GM21825 (cell line): ENCODE measurements around the gene LGR5.
"Not testable (repeated sequence)": the region's sequence is repeated elsewhere in the genome, so short reads cannot be mapped to it uniquely, and the experiment has no call there.

Experiments used
- ATAC-seq: cut with Tn5 transposase; IDR thresholded peaks from one replicate; pipeline ENCODE4 v1.9.1; 2021; ENCODE audit warnings: mild to moderate bottlenecking, moderate library complexity; ENCODE audit not compliant: unreplicated experiment

Gene LGR5

GRCh38 chr12:71546322-71546861 lies 106.8 kb downstream of the LGR5 start:
- no peak for ATAC-seq

GRCh38 chr12:71548893-71549292 lies 109.3 kb downstream of the LGR5 start:
- ATAC-seq: no peak

- no peak for ATAC-seq
Measured at GRCh38 chr12:71551529-71551928, 111.9 kb downstream of the LGR5 start.

GRCh38 chr12:71552728-71553501 lies 113.3 kb downstream of the LGR5 start:
- ATAC-seq: no peak

- ATAC-seq: no peak
Measured at GRCh38 chr12:71555191-71555590, 115.6 kb downstream of the LGR5 start.

GRCh38 chr12:71555789-71556188 lies 116.2 kb downstream of the LGR5 start:
- not testable (repeated sequence) for ATAC-seq

GRCh38 chr12:71556448-71556847 lies 116.8 kb downstream of the LGR5 start:
- no peak for ATAC-seq

GRCh38 chr12:71556875-71557274 lies 117.3 kb downstream of the LGR5 start:
- ATAC-seq: no peak

- ATAC-seq: no peak
Measured at GRCh38 chr12:71558445-71558844, 118.8 kb downstream of the LGR5 start.

- ATAC-seq: no peak
Measured at GRCh38 chr12:71562676-71563595, 123.3 kb downstream of the LGR5 start.

GRCh38 chr12:71565535-71565934 lies 125.9 kb downstream of the LGR5 start:
- ATAC-seq: no peak

- no peak for ATAC-seq
Measured at GRCh38 chr12:71566655-71567054, 127.1 kb downstream of the LGR5 start.

- ATAC-seq: no peak
Measured at GRCh38 chr12:71567537-71567936, 127.9 kb downstream of the LGR5 start.

- not testable (repeated sequence) for ATAC-seq
Measured at GRCh38 chr12:71569885-71570284, 130.3 kb downstream of the LGR5 start.

- no peak for ATAC-seq
Measured at GRCh38 chr12:71576496-71576895, 136.9 kb downstream of the LGR5 start.

GRCh38 chr12:71578694-71579258 lies 139.2 kb downstream of the LGR5 start:
- no peak for ATAC-seq

- no peak for ATAC-seq
Measured at GRCh38 chr12:71581206-71581605, 141.6 kb downstream of the LGR5 start.

GRCh38 chr12:71582925-71583324 lies 143.3 kb downstream of the LGR5 start:
- ATAC-seq: no peak

GRCh38 chr12:71584356-71584755 lies 144.8 kb downstream of the LGR5 start:
- ATAC-seq: no peak

- no peak for ATAC-seq
Measured at GRCh38 chr12:71585218-71585617, 145.6 kb downstream of the LGR5 start.

GRCh38 chr12:71587012-71587411 lies 147.4 kb downstream of the LGR5 start:
- no peak for ATAC-seq
